Skeletal muscle satellite cell (primary cell): ENCODE data around the gene CDC6.

Experiments
- H3K27me3 ChIP-seq: 2 replicates; pipeline ENCODE4 v1.7.0; 2013; ENCODE audit warnings: low read length; ENCODE audit not compliant: control insufficient read depth, insufficient read depth
- H3K36me3 ChIP-seq: 2 replicates; pipeline ENCODE4 v1.7.0; 2013; ENCODE audit warnings: mild to moderate bottlenecking, control low read depth, low read length; ENCODE audit not compliant: insufficient read depth
- H3K4me1 ChIP-seq: 2 replicates; pipeline ENCODE4 v1.7.0; 2013; ENCODE audit warnings: low read length; ENCODE audit not compliant: control insufficient read depth, insufficient read depth
- H3K4me2 ChIP-seq: 2 replicates; pipeline ENCODE4 v1.7.0; 2013; ENCODE audit warnings: mild to moderate bottlenecking, low read length
- H3K4me3 ChIP-seq: 2 replicates; pipeline ENCODE4 v1.7.0; 2013; ENCODE audit warnings: low read length
- H3K9ac ChIP-seq: 2 replicates; pipeline ENCODE4 v1.7.0; 2013; ENCODE audit warnings: mild to moderate bottlenecking, low read depth, low read length, moderate library complexity
- H3K9me3 ChIP-seq: replicated peaks from 2 replicates; pipeline ENCODE4 v1.7.0; 2013; ENCODE audit warnings: mild to moderate bottlenecking, control low read depth, low read length

The CDC6 gene

GRCh38 chr17:40346765-40347158 is 59.1 kb downstream of the CDC6 start:
- Histone ChIP-seq H3K4me2 (peak overlapping the region; percentile 92), H3K9ac (peak overlapping the region; percentile 45), H3K4me3 (peak overlapping the region; percentile 56)

GRCh38 chr17:40347319-40348135 is 59.8 kb downstream of the CDC6 start:
- peak overlapping the region; percentile 56 for H3K4me3 ChIP-seq
- no peaks in the 10 kb centered on the region for H3K9me3 ChIP-seq
- peaks cover 30% of the 10 kb centered on the region for H3K36me3 ChIP-seq
- peaks cover 97% of the 10 kb centered on the region for H3K4me1 ChIP-seq
- H3K4me2 ChIP-seq, result peak overlapping the region; percentile 92
- H3K9ac ChIP-seq, result peak overlapping the region; percentile 45
- H3K27me3 ChIP-seq, result no peaks in the 10 kb centered on the region

More at GRCh38 chr17:40346765-40347158, 59.1 kb downstream of the CDC6 start:
- peaks cover 91% of the 10 kb centered on the region for H3K4me1 ChIP-seq
- no peaks in the 10 kb centered on the region for H3K9me3 ChIP-seq
- no peaks in the 10 kb centered on the region for H3K27me3 ChIP-seq
- peaks cover 23% of the 10 kb centered on the region for H3K36me3 ChIP-seq

DNA sequence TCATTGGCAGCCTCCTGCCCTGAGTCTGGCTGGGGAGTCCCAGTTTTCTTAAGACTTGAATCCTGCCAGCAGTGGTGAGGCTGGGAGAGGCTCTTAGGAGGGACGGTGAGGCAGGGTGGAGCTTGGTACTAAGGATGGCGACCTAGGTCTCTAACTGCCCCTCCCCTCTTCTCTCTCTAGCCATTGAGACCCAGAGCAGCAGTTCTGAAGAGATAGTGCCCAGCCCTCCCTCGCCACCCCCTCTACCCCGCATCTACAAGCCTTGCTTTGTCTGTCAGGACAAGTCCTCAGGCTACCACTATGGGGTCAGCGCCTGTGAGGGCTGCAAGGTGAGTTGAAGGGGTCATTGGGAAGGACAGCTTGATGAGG is 60.4 kb downstream of the CDC6 start:
- Histone ChIP-seq H3K4me2 (peak overlapping the region; percentile 60), H3K36me3 (peaks cover 36% of the 10 kb centered on the region), H3K4me3 (no peak overlapping the region), H3K4me1 (peaks cover 91% of the 10 kb centered on the region), H3K9ac (peak overlapping the region; percentile 11), H3K9me3 (no peaks in the 10 kb centered on the region), H3K27me3 (no peaks in the 10 kb centered on the region)

DNA sequence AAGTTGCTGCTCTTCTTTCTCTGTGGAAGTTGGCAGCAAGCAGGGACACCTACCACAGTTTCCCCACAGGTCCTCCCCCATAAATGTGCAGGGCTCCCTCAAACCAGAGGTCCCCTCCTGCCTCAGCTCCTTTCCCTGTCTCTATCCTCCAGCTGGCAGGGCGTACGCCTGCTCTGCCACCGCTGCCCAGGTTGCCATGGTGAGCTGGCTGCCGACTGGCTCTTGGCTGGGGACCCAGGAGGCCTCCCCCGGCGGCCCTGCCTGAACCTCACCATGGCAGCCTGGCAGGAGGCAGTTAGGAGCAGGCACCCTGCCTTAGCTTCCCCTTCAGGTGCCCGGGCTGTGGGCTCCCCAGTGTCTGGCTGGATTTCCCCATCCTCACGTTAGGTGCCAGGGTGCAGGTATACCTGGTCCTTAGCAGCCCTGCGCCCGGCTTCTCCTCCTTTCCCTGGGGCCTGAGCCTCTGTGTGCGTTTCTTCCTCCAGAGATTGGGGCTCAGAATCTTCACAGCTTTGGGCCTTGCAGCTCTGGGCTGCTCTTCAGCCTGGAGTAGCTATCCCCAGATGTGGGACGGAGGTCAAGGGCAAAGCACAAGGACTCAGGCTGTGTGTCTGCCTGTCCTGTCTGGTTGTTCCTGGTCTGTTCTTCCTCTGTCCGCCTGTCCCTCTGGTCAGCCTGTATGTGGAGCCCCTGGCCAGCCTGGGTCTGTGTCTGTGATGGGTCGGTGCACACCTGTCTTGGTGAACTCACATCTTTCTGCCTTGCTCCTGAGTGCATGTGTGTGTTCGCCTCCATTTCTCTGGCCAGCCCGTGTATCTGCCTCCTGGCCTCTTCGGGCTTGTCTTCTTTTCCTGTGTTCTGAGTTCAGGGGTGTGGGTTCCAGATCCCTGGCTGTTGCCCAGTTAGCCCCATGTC is 61.1 kb downstream of the CDC6 start:
- Histone ChIP-seq H3K4me2 (peak overlapping the region; percentile 60), H3K9ac (peak overlapping the region; percentile 11), H3K4me3 (no peak overlapping the region), H3K9me3 (no peaks in the 10 kb centered on the region), H3K4me1 (peaks cover 84% of the 10 kb centered on the region), H3K36me3 (peaks cover 39% of the 10 kb centered on the region), H3K27me3 (no peaks in the 10 kb centered on the region)

GRCh38 chr17:40349477-40349894 is 61.8 kb downstream of the CDC6 start:
- H3K4me3 ChIP-seq, result no peak overlapping the region
- H3K4me2 ChIP-seq, result peak overlapping the region; percentile 60
- H3K9ac ChIP-seq, result no peak overlapping the region
- H3K36me3 ChIP-seq, result peaks cover 43% of the 10 kb centered on the region
- no peaks in the 10 kb centered on the region for H3K27me3 ChIP-seq
- peaks cover 77% of the 10 kb centered on the region for H3K4me1 ChIP-seq
- no peaks in the 10 kb centered on the region for H3K9me3 ChIP-seq

DNA sequence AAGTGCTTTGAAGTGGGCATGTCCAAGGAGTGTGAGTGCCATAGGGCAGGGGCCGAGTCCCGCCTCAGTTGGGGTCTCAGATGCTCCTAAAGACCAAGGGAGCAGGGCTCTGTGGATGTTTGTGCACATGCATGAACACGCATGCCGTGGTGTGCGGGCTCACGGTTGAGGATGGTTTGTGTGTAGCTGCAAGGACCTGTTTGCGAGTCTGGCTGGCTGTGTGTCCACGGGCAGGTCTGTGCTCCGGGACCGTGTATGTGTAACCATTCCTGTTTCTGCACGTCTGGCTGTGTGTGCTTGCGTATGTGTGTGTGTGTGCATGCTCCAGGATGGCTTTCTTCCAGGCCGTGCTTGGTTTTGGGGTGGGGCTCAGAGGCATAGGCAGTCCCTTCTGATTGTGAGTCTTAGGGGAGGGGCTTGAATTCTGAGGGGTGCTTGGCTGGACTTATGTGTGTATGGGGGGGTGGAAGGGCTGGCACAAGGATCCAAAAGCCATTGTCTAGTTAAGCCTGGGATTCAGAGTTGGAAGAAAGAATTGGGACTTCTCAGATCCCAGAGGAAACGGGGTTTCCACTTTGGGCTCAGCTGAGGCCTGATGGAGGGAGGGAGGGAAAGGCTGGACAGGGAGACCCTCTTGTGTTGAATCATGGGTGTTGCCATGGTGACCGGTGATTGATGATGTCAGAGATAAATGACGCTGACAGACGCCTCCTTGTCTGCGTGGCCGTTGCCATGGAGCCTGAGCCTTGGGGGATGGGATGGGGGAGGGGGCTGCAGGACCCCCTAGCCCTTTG is 62.4 kb downstream of the CDC6 start:
- Histone ChIP-seq H3K27me3 (no peaks in the 10 kb centered on the region), H3K4me3 (no peak overlapping the region), H3K9me3 (no peaks in the 10 kb centered on the region), H3K4me1 (peaks cover 75% of the 10 kb centered on the region), H3K36me3 (peaks cover 48% of the 10 kb centered on the region), H3K4me2 (peak overlapping the region; percentile 2), H3K9ac (no peak overlapping the region)

DNA sequence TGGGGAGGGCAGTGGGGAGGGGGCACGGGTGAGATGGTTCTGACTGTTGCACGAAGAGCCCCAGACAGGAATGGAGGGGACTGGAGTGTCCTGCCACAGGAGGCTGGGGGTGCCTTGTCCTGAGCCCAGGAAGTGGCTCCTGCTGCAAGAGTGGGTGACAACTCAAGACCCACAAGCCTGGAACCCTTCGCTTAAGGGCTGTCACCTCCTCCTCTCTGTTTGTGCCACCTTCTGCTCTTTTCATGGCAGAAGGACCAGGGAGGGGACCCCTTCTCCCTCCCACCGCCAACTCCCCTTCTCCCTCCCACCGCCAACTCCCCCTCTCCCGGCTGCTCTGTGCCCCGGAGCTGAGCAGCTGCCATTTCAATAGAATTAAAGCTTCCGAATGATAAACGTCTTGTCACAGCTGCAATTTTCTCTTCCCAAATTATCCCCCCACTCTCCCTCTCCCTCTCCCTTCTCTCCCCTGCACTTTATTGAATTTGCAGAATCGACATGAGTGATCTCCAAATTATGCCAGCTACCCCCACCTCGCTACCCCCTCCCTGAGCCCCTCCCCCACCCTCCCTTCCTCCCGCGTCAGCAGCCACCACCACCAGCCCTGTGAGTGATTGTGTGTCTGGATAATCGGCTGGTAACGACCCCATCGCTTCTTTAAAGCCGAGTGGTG is 63.1 kb downstream of the CDC6 start:
- Histone ChIP-seq H3K4me1 (peaks cover 68% of the 10 kb centered on the region), H3K9ac (no peak overlapping the region), H3K36me3 (peaks cover 56% of the 10 kb centered on the region)

GRCh38 chr17:40351359-40352236 is 63.9 kb downstream of the CDC6 start:
- Histone ChIP-seq H3K4me2 (no peak overlapping the region), H3K4me1 (peaks cover 60% of the 10 kb centered on the region), H3K27me3 (no peaks in the 10 kb centered on the region), H3K9me3 (no peaks in the 10 kb centered on the region), H3K36me3 (peaks cover 62% of the 10 kb centered on the region), H3K9ac (no peak overlapping the region), H3K4me3 (no peak overlapping the region)

More for the DNA sequence above, 63.1 kb downstream of the CDC6 start:
- Histone ChIP-seq H3K4me2 (peak overlapping the region; percentile 17), H3K27me3 (no peaks in the 10 kb centered on the region), H3K4me3 (no peak overlapping the region), H3K9me3 (no peaks in the 10 kb centered on the region)

DNA sequence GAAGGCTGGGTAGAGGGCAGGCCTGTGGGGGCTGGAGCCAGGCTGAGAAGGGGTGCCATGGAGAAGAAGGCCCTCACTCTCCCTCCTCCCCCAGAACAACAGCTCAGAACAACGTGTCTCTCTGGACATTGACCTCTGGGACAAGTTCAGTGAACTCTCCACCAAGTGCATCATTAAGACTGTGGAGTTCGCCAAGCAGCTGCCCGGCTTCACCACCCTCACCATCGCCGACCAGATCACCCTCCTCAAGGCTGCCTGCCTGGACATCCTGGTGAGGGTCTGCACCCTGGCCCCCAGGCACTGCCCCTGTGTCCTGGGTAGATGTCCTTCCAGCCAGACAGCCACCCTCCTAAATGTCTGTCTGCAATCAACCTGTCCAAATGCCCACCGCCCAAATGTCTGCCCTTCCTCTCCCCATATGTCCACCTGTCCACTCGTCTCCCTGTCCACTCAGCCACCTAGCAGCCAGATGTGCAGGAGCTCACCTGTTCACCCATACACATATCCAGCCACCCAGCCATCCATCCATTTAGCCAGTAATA is 64.6 kb downstream of the CDC6 start:
- Histone ChIP-seq H3K27me3 (no peaks in the 10 kb centered on the region), H3K4me3 (no peak overlapping the region), H3K36me3 (peaks cover 62% of the 10 kb centered on the region), H3K4me1 (peaks cover 53% of the 10 kb centered on the region), H3K9ac (no peak overlapping the region), H3K9me3 (no peaks in the 10 kb centered on the region), H3K4me2 (no peak overlapping the region)
